Measurements from ENCODE around the gene SLC39A3.

Gene SLC39A3

DNA sequence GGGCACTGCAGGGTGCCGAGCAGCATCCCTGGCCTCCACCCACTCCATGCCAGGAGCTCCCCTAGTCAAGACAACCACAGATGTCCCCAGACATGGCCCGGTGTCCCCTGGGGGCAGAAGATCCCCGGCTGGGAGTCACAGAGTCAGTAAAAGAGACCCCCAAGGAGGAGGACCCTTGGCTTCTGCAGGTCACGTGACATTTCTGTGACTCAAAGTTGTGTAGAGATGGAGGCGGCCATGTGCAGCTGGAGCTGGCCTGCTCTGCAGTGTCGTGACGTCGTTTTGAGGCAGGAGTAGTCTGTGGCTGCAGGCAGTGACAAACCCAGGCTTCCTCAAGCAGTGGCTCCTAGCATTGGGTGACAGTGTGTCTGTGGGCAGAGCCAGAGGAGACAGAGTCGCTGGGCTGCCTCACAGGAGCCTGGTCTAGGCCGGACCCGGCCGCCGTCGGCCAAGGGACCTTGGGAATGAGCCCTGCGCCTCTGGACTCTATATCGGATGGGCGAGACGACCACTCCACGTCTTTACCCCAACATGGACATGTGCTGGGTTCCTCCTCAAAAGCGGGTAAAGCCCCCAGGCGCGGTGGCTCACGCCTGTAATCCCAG is 10.9 kb downstream of the SLC39A3 start:
- TF ChIP-seq NFIC (IDR thresholded peaks at IDR 0.05) (no peak), FOXM1 (IDR thresholded peaks at IDR 0.05; ENCODE audit: borderline replicate concordance, low read depth) (no peak), CEBPB (IDR thresholded peaks at IDR 0.05) (no peak)
- TF ChIP-seq, protein P1, sequence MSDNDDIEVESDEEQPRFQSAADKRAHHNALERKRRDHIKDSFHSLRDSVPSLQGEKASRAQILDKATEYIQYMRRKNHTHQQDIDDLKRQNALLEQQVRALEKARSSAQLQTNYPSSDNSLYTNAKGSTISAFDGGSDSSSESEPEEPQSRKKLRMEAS (IDR thresholded peaks at IDR 0.05): no peak

DNA sequence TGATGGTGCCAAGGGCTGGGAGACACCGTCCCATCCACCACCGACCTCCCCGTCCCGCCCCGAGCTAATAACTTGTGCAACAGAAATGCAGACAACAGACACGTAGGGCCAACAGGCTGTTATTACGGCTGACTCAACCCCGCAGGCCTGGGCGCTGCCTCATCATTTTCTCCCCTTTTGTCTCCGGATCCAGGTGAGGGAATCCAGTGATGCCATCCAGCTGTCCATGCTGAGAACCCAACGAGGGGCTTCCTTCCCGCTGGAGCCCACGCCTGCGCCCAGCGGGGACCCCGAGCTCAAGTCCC is 12.2 kb downstream of the SLC39A3 start:
- no peak for TF ChIP-seq USF1 (IDR thresholded peaks at IDR 0.05)

GRCh38 chr19:2726904-2727639 is 12.7 kb downstream of the SLC39A3 start:
- TF ChIP-seq RAD21 (IDR thresholded peaks at IDR 0.05; ENCODE audit: low read depth) (no peak), CREB1 (IDR thresholded peaks at IDR 0.05; ENCODE audit: low read depth) (no peak), USF1 (IDR thresholded peaks at IDR 0.05) (no peak), TCF12 (IDR thresholded peaks at IDR 0.05; ENCODE audit: low read depth) (no peak), TAF1 (IDR thresholded peaks at IDR 0.05; ENCODE audit: low read depth) (no peak), FOXM1 (IDR thresholded peaks at IDR 0.05; ENCODE audit: borderline replicate concordance, low read depth) (no peak), NFIC (IDR thresholded peaks at IDR 0.05) (no peak), TEAD4 (IDR thresholded peaks at IDR 0.05) (no peak), EGR1 (IDR thresholded peaks at IDR 0.05) (no peak), YY1 (IDR thresholded peaks at IDR 0.05; ENCODE audit: low read depth) (no peak), ZBTB7A (IDR thresholded peaks at IDR 0.05; ENCODE audit: low read depth) (no peak)
- TF ChIP-seq, protein P1 (IDR thresholded peaks at IDR 0.05): no peak
- TF ChIP-seq, protein P2, sequence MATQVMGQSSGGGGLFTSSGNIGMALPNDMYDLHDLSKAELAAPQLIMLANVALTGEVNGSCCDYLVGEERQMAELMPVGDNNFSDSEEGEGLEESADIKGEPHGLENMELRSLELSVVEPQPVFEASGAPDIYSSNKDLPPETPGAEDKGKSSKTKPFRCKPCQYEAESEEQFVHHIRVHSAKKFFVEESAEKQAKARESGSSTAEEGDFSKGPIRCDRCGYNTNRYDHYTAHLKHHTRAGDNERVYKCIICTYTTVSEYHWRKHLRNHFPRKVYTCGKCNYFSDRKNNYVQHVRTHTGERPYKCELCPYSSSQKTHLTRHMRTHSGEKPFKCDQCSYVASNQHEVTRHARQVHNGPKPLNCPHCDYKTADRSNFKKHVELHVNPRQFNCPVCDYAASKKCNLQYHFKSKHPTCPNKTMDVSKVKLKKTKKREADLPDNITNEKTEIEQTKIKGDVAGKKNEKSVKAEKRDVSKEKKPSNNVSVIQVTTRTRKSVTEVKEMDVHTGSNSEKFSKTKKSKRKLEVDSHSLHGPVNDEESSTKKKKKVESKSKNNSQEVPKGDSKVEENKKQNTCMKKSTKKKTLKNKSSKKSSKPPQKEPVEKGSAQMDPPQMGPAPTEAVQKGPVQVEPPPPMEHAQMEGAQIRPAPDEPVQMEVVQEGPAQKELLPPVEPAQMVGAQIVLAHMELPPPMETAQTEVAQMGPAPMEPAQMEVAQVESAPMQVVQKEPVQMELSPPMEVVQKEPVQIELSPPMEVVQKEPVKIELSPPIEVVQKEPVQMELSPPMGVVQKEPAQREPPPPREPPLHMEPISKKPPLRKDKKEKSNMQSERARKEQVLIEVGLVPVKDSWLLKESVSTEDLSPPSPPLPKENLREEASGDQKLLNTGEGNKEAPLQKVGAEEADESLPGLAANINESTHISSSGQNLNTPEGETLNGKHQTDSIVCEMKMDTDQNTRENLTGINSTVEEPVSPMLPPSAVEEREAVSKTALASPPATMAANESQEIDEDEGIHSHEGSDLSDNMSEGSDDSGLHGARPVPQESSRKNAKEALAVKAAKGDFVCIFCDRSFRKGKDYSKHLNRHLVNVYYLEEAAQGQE (IDR thresholded peaks at IDR 0.05; ENCODE audit: low read depth): no peak

GRCh38 chr19:2726160-2726855 is 13.5 kb downstream of the SLC39A3 start:
- no peak for TF ChIP-seq NFIC (IDR thresholded peaks at IDR 0.05)
- TF ChIP-seq, protein P1 (IDR thresholded peaks at IDR 0.05): no peak
- TF ChIP-seq CEBPB (IDR thresholded peaks at IDR 0.05): no peak
- TF ChIP-seq TCF12 (IDR thresholded peaks at IDR 0.05; ENCODE audit: low read depth): no peak
- no peak for TF ChIP-seq TEAD4 (IDR thresholded peaks at IDR 0.05)
- TF ChIP-seq, protein P2 (IDR thresholded peaks at IDR 0.05; ENCODE audit: low read depth): no peak
- no peak for TF ChIP-seq EGR1 (IDR thresholded peaks at IDR 0.05)
- TF ChIP-seq RAD21 (IDR thresholded peaks at IDR 0.05; ENCODE audit: low read depth): no peak

- TF ChIP-seq CEBPB (IDR thresholded peaks at IDR 0.05): no peak
- TF ChIP-seq, protein P1 (IDR thresholded peaks at IDR 0.05): no peak
- no peak for TF ChIP-seq EGR1 (IDR thresholded peaks at IDR 0.05)
- TF ChIP-seq, protein P2 (IDR thresholded peaks at IDR 0.05; ENCODE audit: low read depth): no peak
- TF ChIP-seq EP300 (IDR thresholded peaks at IDR 0.05; ENCODE audit: borderline replicate concordance): no peak
- no peak for TF ChIP-seq TEAD4 (IDR thresholded peaks at IDR 0.05)
- no peak for TF ChIP-seq FOXM1 (IDR thresholded peaks at IDR 0.05; ENCODE audit: borderline replicate concordance, low read depth)
- no peak for TF ChIP-seq TAF1 (IDR thresholded peaks at IDR 0.05; ENCODE audit: low read depth)
Observed at GRCh38 chr19:2724148-2724557, 15.7 kb downstream of the SLC39A3 start.

Measured in Ishikawa (cell line).